ENCODE data around the gene RFNG. TPM values are rescaled to one million over a fixed set of nuclear protein-coding genes. Genes with fewer than 3 reads are reported as not detected.

The RFNG gene
- total and polyA plus RNA-seq, 4 donors, result 29.1 to 38.2 (median 36.1) TPM

- TF ChIP-seq CTCF (IDR thresholded peaks at IDR 0.05; ENCODE audit: control extremely low read depth, extremely low read depth), result no peak
- no peak overlapping the region for H3K9ac ChIP-seq (ENCODE audit: insufficient read depth in 1 of 2, low read length in 2 of 2)
- H3K4me1 ChIP-seq (ENCODE audit: control insufficient read depth in 5 of 5, insufficient read depth in 5 of 5, low read length in 5 of 5), result peaks cover 3 to 48% (median 10%) of the 10 kb centered on the region in 5 donors
- no peaks in the 10 kb centered on the region for H3K27me3 ChIP-seq (ENCODE audit: control insufficient read depth in 3 of 3, insufficient read depth in 3 of 3, low read length in 2 of 3)
- DNase-seq, result no peak
- no peak for ATAC-seq (ENCODE audit: insufficient read depth, low FRiP score)
- peaks cover 0 to 17% (median 1%) of the 10 kb centered on the region in 4 donors for H3K36me3 ChIP-seq (ENCODE audit: control insufficient read depth in 4 of 4, insufficient read depth in 4 of 4, low read length in 4 of 4)
- WGBS, 2 donors, result 89 to 90% methylated on average over 13 to 14 of the region's 14 CpGs
- no peaks in the 10 kb centered on the region for H3K9me3 ChIP-seq (ENCODE audit: control insufficient read depth in 4 of 4, insufficient read depth in 3 of 4, low read length in 3 of 4)
- no peak overlapping the region for H3K4me3 ChIP-seq
- no peak overlapping the region for H3K27ac ChIP-seq (ENCODE audit: low read depth in 1 of 2, low read length in 1 of 2)
These were observed 52.7 kb downstream of the RFNG start for GRCh38 chr17:81998691-81999438.

GRCh38 chr17:81998212-81998611 is 53.4 kb downstream of the RFNG start:
- Histone ChIP-seq H3K4me1 (ENCODE audit: control insufficient read depth in 5 of 5, insufficient read depth in 5 of 5, low read length in 5 of 5) (peaks cover 3 to 50% (median 6%) of the 10 kb centered on the region in 5 donors), H3K27me3 (ENCODE audit: control insufficient read depth in 3 of 3, insufficient read depth in 3 of 3, low read length in 2 of 3) (no peaks in the 10 kb centered on the region), H3K9ac (ENCODE audit: insufficient read depth in 1 of 2, low read length in 2 of 2) (no peak overlapping the region), H3K27ac (ENCODE audit: low read depth in 1 of 2, low read length in 1 of 2) (no peak overlapping the region), H3K4me3 (no peak overlapping the region), H3K9me3 (ENCODE audit: control insufficient read depth in 4 of 4, insufficient read depth in 3 of 4, low read length in 3 of 4) (no peaks in the 10 kb centered on the region), H3K36me3 (ENCODE audit: control insufficient read depth in 4 of 4, insufficient read depth in 4 of 4, low read length in 4 of 4) (peaks cover 0 to 19% (median 1%) of the 10 kb centered on the region in 4 donors)
- DNase-seq, result no peak
- WGBS, 2 donors, result 85 to 86% methylated on average over 7 of the region's 7 CpGs
- TF ChIP-seq CTCF (IDR thresholded peaks at IDR 0.05; ENCODE audit: control extremely low read depth, extremely low read depth), result no peak
- ATAC-seq (ENCODE audit: insufficient read depth, low FRiP score), result no peak

Other genes with a start within 250 kb of the RFNG start
- gene GCGR, start 247.7 kb downstream of the RFNG start, total RNA-seq, result under 1 TPM in 1 of 2 donors, not detected in 1; 0.11 TPM
- gene GCGR, start 247.7 kb downstream of the RFNG start, polyA plus RNA-seq, result under 1 TPM; 0.09 to 0.12 TPM
- gene MCRIP1, start 218.5 kb downstream of the RFNG start, total RNA-seq, result 10 to 100 TPM; 47.6 to 96.2 TPM
- 100 to 1,000 TPM; 117 to 188 TPM for gene MCRIP1, start 218.5 kb downstream of the RFNG start, polyA plus RNA-seq
- not detected for gene PPP1R27, start 216.8 kb downstream of the RFNG start, total RNA-seq
- gene PPP1R27, start 216.8 kb downstream of the RFNG start, polyA plus RNA-seq, result under 1 TPM in 1 of 2 donors, not detected in 1; 0.13 TPM
- gene P4HB, start 191.3 kb downstream of the RFNG start, total RNA-seq, result 100 to 1,000 TPM; 356 to 990 TPM
- gene P4HB, start 191.3 kb downstream of the RFNG start, polyA plus RNA-seq, result 100 to 1,000 TPM; 695 to 862 TPM
- 100 to 1,000 TPM; 118 to 558 TPM for gene ARHGDIA, start 180.5 kb downstream of the RFNG start, total RNA-seq
- 100 to 1,000 TPM; 327 to 464 TPM for gene ARHGDIA, start 180.5 kb downstream of the RFNG start, polyA plus RNA-seq
- gene ALYREF, start 160.2 kb downstream of the RFNG start, total RNA-seq, result 10 to 100 TPM; 46.5 to 79.5 TPM
- 10 to 100 TPM; 26.1 to 65.8 TPM for gene ALYREF, start 160.2 kb downstream of the RFNG start, polyA plus RNA-seq
- gene ANAPC11, start 160.1 kb downstream of the RFNG start, total RNA-seq, result 100 to 1,000 TPM in 1 of 2 donors, 10 to 100 TPM in 1; 36.0 to 132 TPM
- 100 to 1,000 TPM; 236 to 293 TPM for gene ANAPC11, start 160.1 kb downstream of the RFNG start, polyA plus RNA-seq
- under 1 TPM; 0.48 to 0.55 TPM for gene NPB, start 149.6 kb downstream of the RFNG start, total RNA-seq
- under 1 TPM; 0.41 to 0.44 TPM for gene NPB, start 149.6 kb downstream of the RFNG start, polyA plus RNA-seq
- 10 to 100 TPM; 23.0 to 81.3 TPM for gene PCYT2, start 140.4 kb downstream of the RFNG start, total RNA-seq
- gene PCYT2, start 140.4 kb downstream of the RFNG start, polyA plus RNA-seq, result 10 to 100 TPM; 53.8 to 91.6 TPM
- gene SIRT7, start 133.6 kb downstream of the RFNG start, total RNA-seq, result 10 to 100 TPM; 14.7 to 43.4 TPM
- gene SIRT7, start 133.6 kb downstream of the RFNG start, polyA plus RNA-seq, result 10 to 100 TPM; 30.5 to 35.3 TPM
- 10 to 100 TPM; 11.9 to 33.3 TPM for gene MAFG, start 124.1 kb downstream of the RFNG start, total RNA-seq
- 10 to 100 TPM; 17.2 to 29.3 TPM for gene MAFG, start 124.1 kb downstream of the RFNG start, polyA plus RNA-seq
- 10 to 100 TPM; 17.5 to 73.0 TPM for gene PYCR1, start 114.5 kb downstream of the RFNG start, total RNA-seq
- 10 to 100 TPM; 21.4 to 66.0 TPM for gene PYCR1, start 114.5 kb downstream of the RFNG start, polyA plus RNA-seq
- not detected for gene MYADML2, start 104.6 kb downstream of the RFNG start, total RNA-seq
- not detected for gene MYADML2, start 104.6 kb downstream of the RFNG start, polyA plus RNA-seq
- 1 to 10 TPM; 2.3 to 7.6 TPM for gene NOTUM, start 90.6 kb downstream of the RFNG start, total RNA-seq
- 1 to 10 TPM in 1 of 2 donors, under 1 TPM in 1; 0.71 to 2.0 TPM for gene NOTUM, start 90.6 kb downstream of the RFNG start, polyA plus RNA-seq
- gene ASPSCR1, start 74.2 kb downstream of the RFNG start, total RNA-seq, result 10 to 100 TPM; 22.9 to 55.3 TPM
- 10 to 100 TPM; 29.5 to 68.6 TPM for gene ASPSCR1, start 74.2 kb downstream of the RFNG start, polyA plus RNA-seq
- gene CENPX, start 28.9 kb downstream of the RFNG start, total RNA-seq, result 10 to 100 TPM; 21.5 to 86.9 TPM
- gene CENPX, start 28.9 kb downstream of the RFNG start, polyA plus RNA-seq, result 100 to 1,000 TPM; 116 to 121 TPM
- 10 to 100 TPM; 13.3 to 26.6 TPM for gene LRRC45, start 28.5 kb downstream of the RFNG start, total RNA-seq
- 10 to 100 TPM; 12.1 to 19.7 TPM for gene LRRC45, start 28.5 kb downstream of the RFNG start, polyA plus RNA-seq
- 1 to 10 TPM; 8.2 to 8.3 TPM for gene RAC3, start 20.1 kb downstream of the RFNG start, total RNA-seq
- gene RAC3, start 20.1 kb downstream of the RFNG start, polyA plus RNA-seq, result 1 to 10 TPM; 6.0 to 8.0 TPM
- gene DCXR, start 14.1 kb downstream of the RFNG start, total RNA-seq, result 100 to 1,000 TPM in 1 of 2 donors, 10 to 100 TPM in 1; 41.6 to 218 TPM
- gene DCXR, start 14.1 kb downstream of the RFNG start, polyA plus RNA-seq, result 100 to 1,000 TPM; 193 to 246 TPM
- 100 to 1,000 TPM in 1 of 2 donors, 10 to 100 TPM in 1; 71.0 to 102 TPM for gene GPS1, start 87 bp upstream of the RFNG start, total RNA-seq
- gene GPS1, start 87 bp upstream of the RFNG start, polyA plus RNA-seq, result 10 to 100 TPM; 79.0 to 99.8 TPM
- 100 to 1,000 TPM in 1 of 2 donors, 10 to 100 TPM in 1; 40.0 to 117 TPM for gene DUS1L, start 14.0 kb upstream of the RFNG start, total RNA-seq
- gene DUS1L, start 14.0 kb upstream of the RFNG start, polyA plus RNA-seq, result 100 to 1,000 TPM in 1 of 2 donors, 10 to 100 TPM in 1; 82.8 to 179 TPM
- 100 to 1,000 TPM in 1 of 2 donors, 10 to 100 TPM in 1; 46.2 to 604 TPM for gene FASN, start 46.4 kb upstream of the RFNG start, total RNA-seq
- gene FASN, start 46.4 kb upstream of the RFNG start, polyA plus RNA-seq, result 100 to 1,000 TPM; 166 to 258 TPM
- 10 to 100 TPM; 33.2 to 89.4 TPM for gene CCDC57, start 161.0 kb upstream of the RFNG start, total RNA-seq
- 100 to 1,000 TPM in 1 of 2 donors, 10 to 100 TPM in 1; 60.4 to 128 TPM for gene CCDC57, start 161.0 kb upstream of the RFNG start, polyA plus RNA-seq
- 100 to 1,000 TPM in 1 of 2 donors, 10 to 100 TPM in 1; 31.0 to 154 TPM for gene SLC16A3, start 177.2 kb upstream of the RFNG start, total RNA-seq
- 100 to 1,000 TPM in 1 of 2 donors, 10 to 100 TPM in 1; 33.2 to 309 TPM for gene SLC16A3, start 177.2 kb upstream of the RFNG start, polyA plus RNA-seq
- 100 to 1,000 TPM in 1 of 2 donors, 10 to 100 TPM in 1; 72.7 to 160 TPM for gene CSNK1D, start 221.9 kb upstream of the RFNG start, total RNA-seq
- 100 to 1,000 TPM; 110 to 137 TPM for gene CSNK1D, start 221.9 kb upstream of the RFNG start, polyA plus RNA-seq

All from lung (tissue), 12 donors.